A549 (cell line): ENCODE measurements around the gene OSCP1. TPM values are rescaled to one million over a fixed set of nuclear protein-coding genes. Genes with fewer than 3 reads are reported as not detected.

Experiments used
- ATAC-seq, 2 experiments: fragments of 200-7000 bp in 1 of 2; fragments of >200 bp in 1 of 2; cut with Nextera tagmentation in 1 of 2; cut with Tn5 transposase in 1 of 2; 3 replicates each; pipeline versions ENCODE4 v1.8.0 to v1.9.1; 2018 to 2020; ENCODE audit warnings: mild to moderate bottlenecking in 1 of 2, moderate library complexity in 1 of 2
- CTCF ChIA-PET: fragments of 300-600 bp; sonication (Branson Sonifier 250); formaldehyde crosslinking; extraction: SDS; loops from one replicate; lab custom pipeline; 2021; ENCODE audit warnings: antibody characterized with exemption, inconsistent platforms; lab: Yijun Ruan, JAX
- POLR2A ChIA-PET: fragments of 350-600 bp; formaldehyde crosslinking; extraction: SDS; loops from one replicate; lab custom pipeline; 2021; ENCODE audit warnings: antibody characterized with exemption, inconsistent platforms; lab: Yijun Ruan, JAX
- DNase-seq, 2 experiments: peaks; one replicate each; pipeline versions ENCODE4 v3.0.0 to v3.0.0-alpha.2; 2011 to 2016; ENCODE audit warnings: low read depth in 1 of 2, low spot score in 1 of 2
- FAIRE-seq: peaks from 2 replicates; lab custom pipeline; 2011; peaks lifted over from hg19 to GRCh38; lab: Jason Lieb, UNC
- H3K27ac ChIP-seq, 2 experiments: fragments of >200 bp; sonication (Bioruptor Twin); formaldehyde crosslinking; 3 replicates each; pipeline ENCODE4 v1.5.1; 2016 to 2017
- H3K4me1 ChIP-seq: fragments of >200 bp; sonication (Bioruptor Twin); formaldehyde crosslinking; 3 replicates; pipeline ENCODE4 v1.6.1; 2016
- H3K4me2 ChIP-seq: fragments of >200 bp; sonication (Bioruptor Twin); formaldehyde crosslinking; 3 replicates; pipeline ENCODE4 v1.6.1; 2016
- H3K4me3 ChIP-seq: fragments of >200 bp; sonication (Bioruptor Twin); formaldehyde crosslinking; 3 replicates; pipeline ENCODE4 v1.5.1; 2016
- H3K9me3 ChIP-seq: fragments of >200 bp; sonication (Bioruptor Twin); formaldehyde crosslinking; 3 replicates; pipeline ENCODE4 v1.6.1; 2016
- BCL3 ChIP-seq: fragments of >200 bp; sonication (Bioruptor Twin); formaldehyde crosslinking; IDR thresholded peaks from 3 replicates; pipeline ENCODE4 v1.6.1; 2016
- BHLHE40 ChIP-seq: IDR thresholded peaks from 2 replicates; pipeline ENCODE4 v1.6.1; 2012; ENCODE audit warnings: low read depth, low read length, inconsistent platforms
- CHD4 ChIP-seq: fragments of 200-600 bp; sonication (generic); IDR thresholded peaks from 2 replicates; pipeline ENCODE4 v1.6.1; 2016; ENCODE audit warnings: antibody characterized with exemption, mild to moderate bottlenecking, borderline replicate concordance
- CTCF ChIP-seq: fragments of >200 bp; sonication (Bioruptor Twin); formaldehyde crosslinking; IDR thresholded peaks from 3 replicates; pipeline ENCODE4 v1.5.1; 2016
- EHF ChIP-seq: fragments of 250-450 bp; sonication (Bioruptor Pico); IDR thresholded peaks from 2 replicates; pipeline ENCODE4 v1.5.0; 2020; ENCODE audit warnings: mild to moderate bottlenecking
- EHMT2 ChIP-seq: fragments of 200-600 bp; sonication (generic); IDR thresholded peaks from 2 replicates; pipeline ENCODE4 v1.6.1; 2016; ENCODE audit warnings: antibody characterized with exemption, low read depth, mild to moderate bottlenecking, moderate library complexity
- ELK1 ChIP-seq: fragments of 150-350 bp; IDR thresholded peaks from 2 replicates; pipeline ENCODE4 v1.6.1; 2014; ENCODE audit warnings: low read depth, mild to moderate bottlenecking, low read length
- EP300 ChIP-seq, 2 experiments: fragments of >200 bp; sonication (Bioruptor Twin); formaldehyde crosslinking; IDR thresholded peaks; 2 replicates in 1 of 2; 3 replicates in 1 of 2; pipeline ENCODE4 v1.6.1; 2016 to 2017
- ESRRA ChIP-seq: fragments of 150-350 bp; IDR thresholded peaks from 2 replicates; pipeline ENCODE4 v1.6.1; 2014; ENCODE audit warnings: mild to moderate bottlenecking, low read length, borderline replicate concordance
- FOSL2 ChIP-seq, 2 experiments: fragments of 450-650 bp in 1 of 2; fragments of >200 bp in 1 of 2; sonication (Bioruptor Twin) in 1 of 2; formaldehyde crosslinking; IDR thresholded peaks; 2 replicates each; pipeline versions ENCODE4 v1.5.0 to v1.6.1; 2016 to 2020; ENCODE audit warnings: mild to moderate bottlenecking in 1 of 2, moderate library complexity in 1 of 2
- HEYL ChIP-seq: fragments of 250-450 bp; sonication (Bioruptor Pico); IDR thresholded peaks from 2 replicates; pipeline ENCODE4 v1.8.0; 2021; ENCODE audit warnings: mild to moderate bottlenecking, moderate library complexity
- HMGXB4 ChIP-seq: fragments of 250-450 bp; sonication (Bioruptor Pico); IDR thresholded peaks from 2 replicates; pipeline ENCODE4 v1.5.0; 2021; ENCODE audit warnings: mild to moderate bottlenecking, moderate library complexity, borderline replicate concordance
- HOXA7 ChIP-seq: fragments of 250-450 bp; sonication (Bioruptor Pico); IDR thresholded peaks from 2 replicates; pipeline ENCODE4 v1.5.0; 2020; ENCODE audit warnings: mild to moderate bottlenecking, moderate library complexity
- HOXB13 ChIP-seq: fragments of 250-450 bp; sonication (Bioruptor Pico); IDR thresholded peaks from 2 replicates; pipeline ENCODE4 v1.5.0; 2020; ENCODE audit warnings: low read depth, mild to moderate bottlenecking, moderate library complexity
- JUN ChIP-seq, 2 experiments: fragments of >200 bp; sonication (Bioruptor Twin); formaldehyde crosslinking; IDR thresholded peaks; 2 replicates in 1 of 2; 3 replicates in 1 of 2; pipeline ENCODE4 v1.6.1; 2016 to 2017
- JUNB ChIP-seq: fragments of >200 bp; sonication (Bioruptor Twin); formaldehyde crosslinking; IDR thresholded peaks from 2 replicates; pipeline ENCODE4 v1.6.1; 2016
- KDM1A ChIP-seq: fragments of 200-600 bp; sonication (generic); IDR thresholded peaks from 2 replicates; pipeline ENCODE4 v1.6.1; 2016; ENCODE audit warnings: low read depth, mild to moderate bottlenecking
- MYC ChIP-seq: IDR thresholded peaks from 2 replicates; pipeline ENCODE4 v1.6.1; 2012; ENCODE audit warnings: mild to moderate bottlenecking, inconsistent platforms, low read length, improper control_type of control experiment, borderline replicate concordance
- PHF8 ChIP-seq: fragments of 200-600 bp; sonication (generic); IDR thresholded peaks from 2 replicates; pipeline ENCODE4 v1.6.1; 2016; ENCODE audit warnings: low read depth, mild to moderate bottlenecking, antibody characterized with exemption, moderate library complexity, borderline replicate concordance
- POLR2A ChIP-seq: IDR thresholded peaks from 2 replicates; pipeline ENCODE4 v1.6.1; 2012; ENCODE audit warnings: mild to moderate bottlenecking, low read length
- RAD21 ChIP-seq, 2 experiments: fragments of >200 bp in 1 of 2; sonication (Bioruptor Twin) in 1 of 2; formaldehyde crosslinking in 1 of 2; IDR thresholded peaks in 1 of 2; conservative IDR thresholded peaks in 1 of 2; 2 replicates in 1 of 2; 3 replicates in 1 of 2; pipeline ENCODE4 v1.6.1; 2012 to 2018; ENCODE audit warnings: inconsistent platforms in 1 of 2
- ZFP36 ChIP-seq: fragments of 450-650 bp; IDR thresholded peaks from 2 replicates; pipeline ENCODE4 v1.6.1; 2014; ENCODE audit warnings: borderline replicate concordance; ENCODE audit not compliant: partially characterized antibody
- ZSCAN20 ChIP-seq: fragments of 250-450 bp; sonication (Bioruptor Pico); IDR thresholded peaks from 2 replicates; pipeline ENCODE4 v1.8.0; 2022; ENCODE audit warnings: mild to moderate bottlenecking, moderate library complexity
- WGBS: methylation state at CpG from one replicate; pipeline ENCODE4 v1.1.6; 2017; ENCODE audit errors: missing lambda C conversion rate; 5-methylcytosine and 5-hydroxymethylcytosine counted together
- polyA plus RNA-seq, 4 experiments: library from polyadenylated mRNA; depleted of rRNA in 3 of 4; stranded (reverse); fragments of >200 nt; fragmentation: RNase III in 1 of 4; extraction: RNeasy Plus Mini Kit Qiagen cat#74134 plus additional on column Dnase treatment in 1 of 4; gene quantifications; 2 replicates in 3 of 4; 3 replicates in 1 of 4; pipeline ENCODE4 v1.2.3, GENCODE V29; 2011 to 2017

OSCP1 gene
- polyA plus RNA-seq, 2 of the 4 experiments (the other 2 are of a cell fraction), result 4.6 to 6.6 TPM

- no peaks in the 10 kb centered on the region for H3K4me1 ChIP-seq
- no peak for ATAC-seq
- no peaks in the 10 kb centered on the region for H3K9me3 ChIP-seq
- WGBS, result 83% methylated on average over 5 of the region's 5 CpGs
- no peak overlapping the region for H3K27ac ChIP-seq
- no peak overlapping the region for H3K4me3 ChIP-seq
- TF ChIP-seq MYC (no peak), ZFP36 (no peak), HOXB13 (no peak), RAD21 (conservative IDR thresholded peaks at IDR 0.05 in 1 of 2, IDR thresholded peaks at IDR 0.05 in 1 of 2) (no peak), ELK1 (no peak), ZSCAN20 (no peak), BCL3 (no peak), JUN (IDR thresholded peaks at IDR 0.05) (no peak), POLR2A (no peak), HEYL (CRISPR knock-in tag) (no peak), PHF8 (no peak), EHF (CRISPR knock-in tag) (no peak), KDM1A (no peak), FOSL2 (IDR thresholded peaks at IDR 0.05) (no peak), FOSL2 (CRISPR knock-in tag; IDR thresholded peaks at IDR 0.05) (no peak)
- ChIA-PET CTCF (interaction anchor here (0.6 kb wide), 1 partner anchor 1055 kb away, joined by 4 read pairs; no protein-coding TSS in a partner anchor), POLR2A (no interaction called here)
- DNase-seq, result no peak
- FAIRE-seq, result no peak
- H3K4me2 ChIP-seq, result no peak overlapping the region
Measured at GRCh38 chr1:36476945-36477344, 26.7 kb upstream of the OSCP1 start.

- 85% methylated on average over 6 of the region's 7 CpGs for WGBS
- H3K4me3 ChIP-seq, result no peak overlapping the region
- CTCF ChIA-PET, result interaction anchor here (0.6 kb wide), 2 partner anchors 197 to 1056 kb away, joined by 3 to 4 read pairs; no protein-coding TSS in a partner anchor
- POLR2A ChIA-PET, result no interaction called here
- no peaks in the 10 kb centered on the region for H3K9me3 ChIP-seq
- FAIRE-seq, result no peak
- H3K27ac ChIP-seq, result no peak overlapping the region
- DNase-seq, result no peak
- H3K4me2 ChIP-seq, result no peak overlapping the region
- no peaks in the 10 kb centered on the region for H3K4me1 ChIP-seq
- no peak for TF ChIP-seq RAD21 (conservative IDR thresholded peaks at IDR 0.05 in 1 of 2, IDR thresholded peaks at IDR 0.05 in 1 of 2)
- no peak for TF ChIP-seq ESRRA
- TF ChIP-seq JUNB, result no peak
- TF ChIP-seq EHMT2, result no peak
- no peak for TF ChIP-seq CTCF
- no peak for TF ChIP-seq HMGXB4 (CRISPR knock-in tag)
- TF ChIP-seq BCL3, result no peak
- TF ChIP-seq BHLHE40, result no peak
- TF ChIP-seq MYC, result no peak
- TF ChIP-seq EP300 (IDR thresholded peaks at IDR 0.05), result no peak
- no peak for TF ChIP-seq HOXA7
- no peak for TF ChIP-seq ZSCAN20
- TF ChIP-seq CHD4, result no peak
- no peak for ATAC-seq
Measured at GRCh38 chr1:36475910-36476604, 25.8 kb upstream of the OSCP1 start.
